ENCODE results near the gene PGAM2. TPM values are rescaled to one million over a fixed set of nuclear protein-coding genes. Genes with fewer than 3 reads are reported as not detected.

Gene PGAM2
- total RNA-seq, 1 experiment from 2014 or later = 2.4 TPM

- TF ChIP-seq AR (CRISPR knock-in tag; IDR thresholded peaks at IDR 0.05) (no peak), GABPB1 (CRISPR knock-in tag; IDR thresholded peaks at IDR 0.05) (no peak), MAX (CRISPR knock-in tag; IDR thresholded peaks at IDR 0.05) (no peak)
Observed at GRCh38 chr7:44077061-44077460, 11.7 kb upstream of the PGAM2 start (continued).

DNA sequence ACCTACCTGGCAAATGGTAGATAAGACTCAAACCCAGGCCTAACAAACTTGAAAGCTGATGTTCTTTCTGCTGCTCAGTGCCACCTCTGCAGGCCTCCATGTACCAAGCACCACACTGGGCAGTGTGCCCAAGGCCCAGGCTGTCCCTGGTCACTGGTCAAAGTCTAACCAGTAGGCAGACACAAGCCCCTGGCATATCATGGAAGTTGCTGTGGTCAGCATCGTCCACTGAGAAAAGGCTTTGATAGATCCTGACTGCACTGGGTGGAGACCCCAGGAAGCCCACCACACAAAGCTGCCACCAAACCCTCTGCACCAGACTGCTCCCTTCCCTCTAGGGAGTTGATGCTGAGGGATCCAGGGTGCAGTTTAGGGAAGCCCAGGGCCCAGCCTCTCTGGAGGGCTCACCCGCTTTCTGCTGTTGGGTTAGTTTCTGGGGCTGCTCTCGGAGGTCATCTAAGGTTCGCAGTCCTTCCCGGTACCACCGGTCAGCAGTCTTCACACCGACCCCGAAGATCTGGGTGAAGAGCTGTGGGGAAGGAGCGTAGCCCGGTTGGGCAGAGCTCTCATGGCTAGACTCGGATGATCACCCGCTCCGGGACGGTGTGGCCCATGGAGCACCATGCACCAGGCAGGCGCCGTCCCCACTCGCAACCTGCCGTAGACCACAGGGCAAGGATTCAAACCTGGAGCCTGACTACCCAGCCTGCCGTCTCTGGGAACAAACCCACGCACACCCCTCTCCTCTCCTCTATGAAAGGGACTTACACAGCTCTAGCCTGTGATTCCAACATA, 10.9 kb upstream of the PGAM2 start:
- no peak for ATAC-seq
- ChIA-PET CTCF (interaction anchor here (0.6 kb wide), 1 partner anchor 9 kb away, joined by 5 read pairs; no protein-coding TSS in a partner anchor), POLR2A (no interaction called here)

More for the DNA sequence above, 10.9 kb upstream of the PGAM2 start:
- Mint-ChIP-seq H3K9me3 (no peaks in the 10 kb centered on the region), H3K4me1 (peaks cover 4% of the 10 kb centered on the region; the same call in 1 of the 2 replicates), H3K27me3 (ENCODE audit: low read depth) (no peaks in the 10 kb centered on the region), H3K4me3 (no peak overlapping the region), H3K27ac (no peak overlapping the region), H3K36me3 (peaks cover 29% of the 10 kb centered on the region)
- no peak for DNase-seq (ENCODE audit: low spot score)
- TF ChIP-seq ATF2 (CRISPR knock-in tag; IDR thresholded peaks at IDR 0.05; ENCODE audit: borderline replicate concordance, low read depth) = no peak
- TF ChIP-seq, protein P1, sequence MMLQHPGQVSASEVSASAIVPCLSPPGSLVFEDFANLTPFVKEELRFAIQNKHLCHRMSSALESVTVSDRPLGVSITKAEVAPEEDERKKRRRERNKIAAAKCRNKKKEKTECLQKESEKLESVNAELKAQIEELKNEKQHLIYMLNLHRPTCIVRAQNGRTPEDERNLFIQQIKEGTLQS (CRISPR knock-in tag; conservative IDR thresholded peaks at IDR 0.05) = no peak
- no peak for TF ChIP-seq RORB (CRISPR knock-in tag; IDR thresholded peaks at IDR 0.05)
- TF ChIP-seq MAX (CRISPR knock-in tag; IDR thresholded peaks at IDR 0.05) = no peak
- TF ChIP-seq ATF1 (CRISPR knock-in tag; IDR thresholded peaks at IDR 0.05) = no peak
- TF ChIP-seq, protein P2, sequence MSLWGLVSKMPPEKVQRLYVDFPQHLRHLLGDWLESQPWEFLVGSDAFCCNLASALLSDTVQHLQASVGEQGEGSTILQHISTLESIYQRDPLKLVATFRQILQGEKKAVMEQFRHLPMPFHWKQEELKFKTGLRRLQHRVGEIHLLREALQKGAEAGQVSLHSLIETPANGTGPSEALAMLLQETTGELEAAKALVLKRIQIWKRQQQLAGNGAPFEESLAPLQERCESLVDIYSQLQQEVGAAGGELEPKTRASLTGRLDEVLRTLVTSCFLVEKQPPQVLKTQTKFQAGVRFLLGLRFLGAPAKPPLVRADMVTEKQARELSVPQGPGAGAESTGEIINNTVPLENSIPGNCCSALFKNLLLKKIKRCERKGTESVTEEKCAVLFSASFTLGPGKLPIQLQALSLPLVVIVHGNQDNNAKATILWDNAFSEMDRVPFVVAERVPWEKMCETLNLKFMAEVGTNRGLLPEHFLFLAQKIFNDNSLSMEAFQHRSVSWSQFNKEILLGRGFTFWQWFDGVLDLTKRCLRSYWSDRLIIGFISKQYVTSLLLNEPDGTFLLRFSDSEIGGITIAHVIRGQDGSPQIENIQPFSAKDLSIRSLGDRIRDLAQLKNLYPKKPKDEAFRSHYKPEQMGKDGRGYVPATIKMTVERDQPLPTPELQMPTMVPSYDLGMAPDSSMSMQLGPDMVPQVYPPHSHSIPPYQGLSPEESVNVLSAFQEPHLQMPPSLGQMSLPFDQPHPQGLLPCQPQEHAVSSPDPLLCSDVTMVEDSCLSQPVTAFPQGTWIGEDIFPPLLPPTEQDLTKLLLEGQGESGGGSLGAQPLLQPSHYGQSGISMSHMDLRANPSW (CRISPR knock-in tag; conservative IDR thresholded peaks at IDR 0.05; ENCODE audit: low read depth) = no peak
- TF ChIP-seq, protein P3, sequence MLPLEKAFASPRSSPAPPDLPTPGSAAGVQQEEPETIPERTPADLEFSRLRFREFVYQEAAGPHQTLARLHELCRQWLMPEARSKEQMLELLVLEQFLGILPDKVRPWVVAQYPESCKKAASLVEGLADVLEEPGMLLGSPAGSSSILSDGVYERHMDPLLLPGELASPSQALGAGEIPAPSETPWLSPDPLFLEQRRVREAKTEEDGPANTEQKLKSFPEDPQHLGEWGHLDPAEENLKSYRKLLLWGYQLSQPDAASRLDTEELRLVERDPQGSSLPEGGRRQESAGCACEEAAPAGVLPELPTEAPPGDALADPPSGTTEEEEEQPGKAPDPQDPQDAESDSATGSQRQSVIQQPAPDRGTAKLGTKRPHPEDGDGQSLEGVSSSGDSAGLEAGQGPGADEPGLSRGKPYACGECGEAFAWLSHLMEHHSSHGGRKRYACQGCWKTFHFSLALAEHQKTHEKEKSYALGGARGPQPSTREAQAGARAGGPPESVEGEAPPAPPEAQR (CRISPR knock-in tag; IDR thresholded peaks at IDR 0.05) = no peak
- no peak for TF ChIP-seq ZNF138 (CRISPR knock-in tag; conservative IDR thresholded peaks at IDR 0.05)
- TF ChIP-seq ZBTB21 (CRISPR knock-in tag; IDR thresholded peaks at IDR 0.05; ENCODE audit: borderline replicate concordance) = no peak

Data from WTC11 (cell line).